ENCODE measurements around the gene GALR3. TPM values are rescaled to one million over a fixed set of nuclear protein-coding genes. Genes with fewer than 3 reads are reported as not detected.

GALR3 gene
- not detected for total RNA-seq

GRCh38 chr22:37823134-37823985, at the start of gene GALR3:
Gene GALR3, plus strand, starts transcription at chr22:37823382. Its CDS starts 25 bp downstream, at chr22:37823407.
- 79 to 81% methylated on average over 11 to 21 of the region's 21 CpGs for WGBS, 2 donors
- intact Hi-C loops (cut with DNase I; ENCODE audit: low total_unique reads) = no loop called here
- no peak for DNase-seq (ENCODE audit: low spot score in 2 of 2)
- no peak for TF ChIP-seq CTCF (IDR thresholded peaks at IDR 0.05)
- no peak for TF ChIP-seq POLR2A (IDR thresholded peaks at IDR 0.05)
- H3K4me3 ChIP-seq (ENCODE audit: low read depth, poor library complexity, severe bottlenecking) = no peak within 1 kb of the TSS

- no peak for TF ChIP-seq POLR2A (IDR thresholded peaks at IDR 0.05)
- TF ChIP-seq CTCF (IDR thresholded peaks at IDR 0.05) = no peak
- H3K4me3 ChIP-seq (ENCODE audit: low read depth, poor library complexity, severe bottlenecking) = no peak overlapping the region
- 88 to 89% methylated on average over 2 to 3 of the region's 3 CpGs for WGBS, 2 donors
- DNase-seq (ENCODE audit: low spot score in 2 of 2) = no peak
- intact Hi-C loops (cut with DNase I; ENCODE audit: low total_unique reads) = no loop called here
Measured at GRCh38 chr22:37774728-37775127, 48.5 kb upstream of the GALR3 start.

- intact Hi-C loops (cut with DNase I; ENCODE audit: low total_unique reads) = no loop called here
- 76 to 77% methylated on average over 17 of the region's 17 CpGs for WGBS, 2 donors
- TF ChIP-seq POLR2A (IDR thresholded peaks at IDR 0.05) = no peak
- no peak for TF ChIP-seq CTCF (IDR thresholded peaks at IDR 0.05)
- DNase-seq (ENCODE audit: low spot score in 2 of 2) = no peak
- H3K4me3 ChIP-seq (ENCODE audit: low read depth, poor library complexity, severe bottlenecking) = no peak overlapping the region
Measured at GRCh38 chr22:37775785-37776638, 47.2 kb upstream of the GALR3 start.

GRCh38 chr22:37776639-37777005, 46.6 kb upstream of the GALR3 start:
- WGBS, 2 donors = 54 to 63% methylated on average over 10 of the region's 10 CpGs

GRCh38 chr22:37777122-37777687, 46.0 kb upstream of the GALR3 start:
- intact Hi-C loops (cut with DNase I; ENCODE audit: low total_unique reads) = no loop called here
- DNase-seq (ENCODE audit: low spot score in 2 of 2) = peak; percentile 76 to 92
- no peak overlapping the region for H3K4me3 ChIP-seq (ENCODE audit: low read depth, poor library complexity, severe bottlenecking)
- 29 to 37% methylated on average over 11 of the region's 11 CpGs for WGBS, 2 donors
- TF ChIP-seq POLR2A (IDR thresholded peaks at IDR 0.05) = no peak
- TF ChIP-seq CTCF (IDR thresholded peaks at IDR 0.05) = no peak

More at GRCh38 chr22:37776639-37777005, 46.6 kb upstream of the GALR3 start:
- intact Hi-C loops (cut with DNase I; ENCODE audit: low total_unique reads) = no loop called here
- no peak for TF ChIP-seq POLR2A (IDR thresholded peaks at IDR 0.05)
- no peak for TF ChIP-seq CTCF (IDR thresholded peaks at IDR 0.05)
- DNase-seq (ENCODE audit: low spot score in 2 of 2) = no peak
- no peak overlapping the region for H3K4me3 ChIP-seq (ENCODE audit: low read depth, poor library complexity, severe bottlenecking)
